H1 (cell line): ENCODE data around the gene NRXN3. TPM values are rescaled to one million over a fixed set of nuclear protein-coding genes. Genes with fewer than 3 reads are reported as not detected.

Source experiments
- CTCF ChIA-PET: fragments of 300-600 bp; sonication (Branson Sonifier 250); formaldehyde crosslinking; loops from one replicate; lab custom pipeline; 2021; ENCODE audit not compliant: partially characterized antibody; lab: Charles Lee
- POLR2A ChIA-PET: fragments of 300-600 bp; sonication (Branson Sonifier 250); formaldehyde crosslinking; loops from one replicate; lab custom pipeline; 2021; ENCODE audit warnings: inconsistent platforms; ENCODE audit not compliant: partially characterized antibody; lab: Charles Lee
- DNase-seq, 2 experiments: peaks; one replicate each; pipeline versions ENCODE4 v3.0.0 to v3.0.0-alpha.2; 2010 to 2022; ENCODE audit warnings: low spot score in 2 of 2, low read depth in 1 of 2, mixed read lengths in 1 of 2
- FAIRE-seq: peaks from 2 replicates; lab custom pipeline; 2011; peaks lifted over from hg19 to GRCh38; lab: Jason Lieb, UNC
- H2AFZ ChIP-seq: 2 replicates; pipeline ENCODE4 v1.8.1; 2012; ENCODE audit warnings: low read length, inconsistent platforms
- H2AK5ac ChIP-seq: 2 replicates; pipeline ENCODE4 v1.6.1; 2013; ENCODE audit warnings: low read depth, low read length
- H2BK120ac ChIP-seq: replicated peaks from 2 replicates; pipeline ENCODE3; 2013; ENCODE audit warnings: low read depth, low read length, inconsistent platforms
- H2BK12ac ChIP-seq: 2 replicates; pipeline ENCODE4 v1.6.1; 2013; ENCODE audit warnings: low read depth, low read length
- H2BK15ac ChIP-seq: 2 replicates; pipeline ENCODE4 v1.6.1; 2013; ENCODE audit warnings: low read length
- H2BK20ac ChIP-seq: 2 replicates; pipeline ENCODE4 v1.6.1; 2013; ENCODE audit warnings: low read length
- H2BK5ac ChIP-seq: 2 replicates; pipeline ENCODE4 v1.6.1; 2013; ENCODE audit warnings: low read depth, low read length
- H3K14ac ChIP-seq: 2 replicates; pipeline ENCODE4 v1.6.1; 2013; ENCODE audit warnings: inconsistent platforms; ENCODE audit not compliant: insufficient read length
- H3K18ac ChIP-seq: 2 replicates; pipeline ENCODE4 v1.6.1; 2013; ENCODE audit warnings: low read length; ENCODE audit errors: extremely low read depth
- H3K23ac ChIP-seq: 2 replicates; pipeline ENCODE4 v1.6.1; 2013; ENCODE audit warnings: inconsistent platforms; ENCODE audit not compliant: insufficient read length
- H3K23me2 ChIP-seq: 2 replicates; pipeline ENCODE4 v1.6.1; 2013; ENCODE audit warnings: low read depth, low read length
- H3K27ac ChIP-seq: 2 replicates; pipeline ENCODE4 v1.6.1; 2011; ENCODE audit warnings: low read depth, low read length, inconsistent platforms
- H3K27me3 ChIP-seq, 4 experiments: replicated peaks in 1 of 4; 1 replicate in 1 of 4; 2 replicates in 3 of 4; pipeline versions ENCODE4 v1.6.1 to v1.8.1; 2011 to 2013; ENCODE audit warnings: low read length in 3 of 4, mild to moderate bottlenecking in 3 of 4, inconsistent platforms in 2 of 4, mixed read lengths in 2 of 4, moderate library complexity in 1 of 4; ENCODE audit not compliant: control insufficient read depth in 3 of 4, insufficient read depth in 3 of 4; ENCODE audit errors: extremely low read depth in 1 of 4
- H3K36me3 ChIP-seq, 4 experiments: 2 replicates each; pipeline versions ENCODE4 v1.6.1 to v1.8.1; 2011 to 2013; ENCODE audit warnings: mild to moderate bottlenecking in 4 of 4, low read length in 3 of 4, moderate library complexity in 2 of 4, control low read depth in 1 of 4, inconsistent platforms in 1 of 4; ENCODE audit not compliant: insufficient read depth in 4 of 4, control insufficient read depth in 2 of 4
- H3K4ac ChIP-seq: replicated peaks from 2 replicates; pipeline ENCODE3; 2013; ENCODE audit warnings: low read length, low read depth, mixed read lengths, inconsistent platforms; ENCODE audit not compliant: insufficient read length
- H3K4me1 ChIP-seq, 4 experiments: replicated peaks in 1 of 4; 1 replicate in 1 of 4; 2 replicates in 3 of 4; pipeline versions ENCODE4 v1.6.1 to v1.8.1; 2011 to 2013; ENCODE audit warnings: low read length in 3 of 4, inconsistent platforms in 2 of 4, mixed read lengths in 1 of 4; ENCODE audit not compliant: insufficient read depth in 4 of 4, control insufficient read depth in 3 of 4
- H3K4me2 ChIP-seq, 2 experiments: 2 replicates each; pipeline versions ENCODE4 v1.6.1 to v1.8.1; 2011 to 2013; ENCODE audit warnings: low read depth in 2 of 2, low read length in 2 of 2, control low read depth in 1 of 2, inconsistent platforms in 1 of 2, mild to moderate bottlenecking in 1 of 2; ENCODE audit not compliant: insufficient read depth in 1 of 2
- H3K4me3 ChIP-seq, 4 experiments: fragments of 200-600, 300-600 bp in 1 of 4; sonication (generic), shearing (Covaris generic), sonication (Bioruptor Twin) in 1 of 4; 2 replicates each; pipeline versions ENCODE4 v1.5.1 to v1.8.1; 2011 to 2016; ENCODE audit warnings: low read length in 4 of 4, low read depth in 3 of 4, control low read depth in 2 of 4, inconsistent platforms in 2 of 4, mild to moderate bottlenecking in 2 of 4, mixed read lengths in 1 of 4, moderate library complexity in 1 of 4; ENCODE audit not compliant: insufficient read depth in 2 of 4; ENCODE audit errors: extremely low read depth in 1 of 4
- H3K56ac ChIP-seq: replicated peaks from 2 replicates; pipeline ENCODE3; 2013; ENCODE audit warnings: low read depth, mild to moderate bottlenecking, mixed read lengths, low read length, inconsistent platforms; ENCODE audit not compliant: insufficient read length
- H3K79me1 ChIP-seq: 2 replicates; pipeline ENCODE4 v1.6.1; 2013; ENCODE audit warnings: low read depth, low read length, control low read depth
- H3K79me2 ChIP-seq, 2 experiments: 2 replicates each; pipeline versions ENCODE4 v1.6.1 to v1.8.1; 2012 to 2013; ENCODE audit warnings: low read length in 2 of 2, mild to moderate bottlenecking in 2 of 2, inconsistent platforms in 1 of 2; ENCODE audit not compliant: insufficient read depth in 2 of 2, control insufficient read depth in 1 of 2
- H3K9ac ChIP-seq, 4 experiments: replicated peaks in 1 of 4; 1 replicate in 1 of 4; 2 replicates in 3 of 4; pipeline versions ENCODE4 v1.6.1 to v1.8.1; 2011 to 2013; ENCODE audit warnings: low read depth in 3 of 4, low read length in 3 of 4, control low read depth in 2 of 4, mild to moderate bottlenecking in 2 of 4, moderate library complexity in 2 of 4, inconsistent platforms in 1 of 4; ENCODE audit errors: extremely low read depth in 1 of 4
- H3K9me3 ChIP-seq, 2 experiments: 2 replicates each; pipeline versions ENCODE4 v1.6.1 to v1.8.1; 2012 to 2013; ENCODE audit warnings: mild to moderate bottlenecking in 2 of 2, moderate library complexity in 2 of 2, control low read depth in 1 of 2, inconsistent platforms in 1 of 2, low read depth in 1 of 2, low read length in 1 of 2, mixed read lengths in 1 of 2; ENCODE audit not compliant: insufficient read depth in 2 of 2
- H4K20me1 ChIP-seq, 2 experiments: replicated peaks in 1 of 2; 2 replicates each; pipeline versions ENCODE3 to v1.8.1; 2011 to 2013; ENCODE audit warnings: inconsistent platforms in 2 of 2, low read length in 2 of 2, mild to moderate bottlenecking in 1 of 2; ENCODE audit not compliant: insufficient read depth in 2 of 2, control insufficient read depth in 1 of 2
- H4K5ac ChIP-seq: 2 replicates; pipeline ENCODE4 v1.6.1; 2013; ENCODE audit warnings: low read length, low read depth, mixed read lengths, inconsistent platforms; ENCODE audit not compliant: insufficient read length
- H4K8ac ChIP-seq: 2 replicates; pipeline ENCODE4 v1.8.0; 2013; ENCODE audit warnings: mild to moderate bottlenecking, moderate library complexity, low read length, inconsistent platforms; ENCODE audit not compliant: insufficient read depth; ENCODE audit errors: extremely low read depth
- H4K91ac ChIP-seq: replicated peaks from 2 replicates; pipeline ENCODE3; 2013; ENCODE audit warnings: low read length, mixed read lengths, inconsistent platforms; ENCODE audit not compliant: insufficient read length
- CBX5 ChIP-seq: fragments of 300-800, 300-1000 bp; sonication (generic); IDR thresholded peaks from 2 replicates; pipeline ENCODE4 v1.7.1; 2016; ENCODE audit warnings: antibody characterized with exemption, low read length, low read depth
- EP300 ChIP-seq, 2 experiments: IDR thresholded peaks; 1 replicate in 1 of 2; 2 replicates in 1 of 2; pipeline ENCODE4 v1.6.1; 2011 to 2012; ENCODE audit warnings: low read depth in 2 of 2, low read length in 2 of 2, mild to moderate bottlenecking in 2 of 2, borderline replicate concordance in 1 of 2, inconsistent platforms in 1 of 2, moderate library complexity in 1 of 2
- HDAC2 ChIP-seq, 2 experiments: fragments of 300-600 bp in 1 of 2; sonication (generic) in 1 of 2; IDR thresholded peaks; 2 replicates each; pipeline ENCODE4 v1.6.1; 2011 to 2012; ENCODE audit warnings: low read depth in 2 of 2, low read length in 2 of 2, mild to moderate bottlenecking in 2 of 2, moderate library complexity in 2 of 2, borderline replicate concordance in 1 of 2, inconsistent platforms in 1 of 2
- KDM1A ChIP-seq: fragments of 200-600, 300-600 bp; sonication (generic); IDR thresholded peaks from 2 replicates; pipeline ENCODE4 v1.7.1; 2016; ENCODE audit warnings: mild to moderate bottlenecking, low read length, borderline replicate concordance
- PHF8 ChIP-seq: fragments of 200-600 bp; sonication (generic); conservative IDR thresholded peaks from 2 replicates; pipeline ENCODE4 v1.7.1; 2012; ENCODE audit warnings: low read depth, mild to moderate bottlenecking, inconsistent platforms, low read length, moderate library complexity
- SIN3A ChIP-seq, 2 experiments: IDR thresholded peaks in 1 of 2; conservative IDR thresholded peaks in 1 of 2; 2 replicates each; pipeline ENCODE4 v1.6.1; 2011 to 2012; ENCODE audit warnings: low read length in 2 of 2, improper control_type of control experiment in 1 of 2, low read depth in 1 of 2, mild to moderate bottlenecking in 1 of 2
- TAF7 ChIP-seq: optimal IDR thresholded peaks from 2 replicates; pipeline ENCODE3; 2011; ENCODE audit warnings: low read depth, mild to moderate bottlenecking, inconsistent platforms, low read length, moderate library complexity, borderline replicate concordance
- ZNF274 ChIP-seq: IDR thresholded peaks from 2 replicates; pipeline ENCODE4 v1.7.0; 2012; ENCODE audit warnings: low read length, borderline replicate concordance; ENCODE audit errors: extremely low read depth
- WGBS, 2 experiments: shearing (Covaris generic) in 1 of 2; methylation state at CpG; one replicate each; pipeline versions ENCODE4 v1.1.6 to v1.1.7; 2013 to 2015; ENCODE audit warnings: low lambda C conversion rate in 2 of 2, mixed read lengths in 2 of 2, inconsistent platforms in 1 of 2, low coverage in 1 of 2, missing lambda C conversion rate in 1 of 2; ENCODE audit not compliant: insufficient replicate concordance in 2 of 2, insufficient coverage in 1 of 2, insufficient read length in 1 of 2; ENCODE audit errors: extremely low coverage in 1 of 2, missing lambda C conversion rate in 1 of 2; 5-methylcytosine and 5-hydroxymethylcytosine counted together
- polyA plus RNA-seq, 7 experiments: library from polyadenylated mRNA; depleted of rRNA in 3 of 7; stranded (reverse) in 5 of 7; unstranded in 2 of 7; fragments of >200 nt in 5 of 7; fragments of 200-250 nt in 2 of 7; gene quantifications; 1 replicate in 5 of 7; 2 replicates in 1 of 7; 4 replicates in 1 of 7; pipeline versions ENCODE4 v1.2.1 to v1.2.3, GENCODE V29; 2011 to 2013; ENCODE audit warnings: missing spikeins in 2 of 7, mixed read lengths in 2 of 7
- total RNA-seq: library from RNA; stranded (reverse); fragmentation: NEBNext Ultra II Directional; extraction: Animal tissue kit (Norgen Biotek cat#: 25700); gene quantifications from 2 replicates; pipeline ENCODE4 v1.2.1, GENCODE V29; 2021

The NRXN3 gene
- total and polyA plus RNA-seq, 2 of the 8 experiments (the other 6 are each of a cell fraction or from before 2014, with no cell fraction given) = 2.6 to 4.1 TPM

- H4K91ac ChIP-seq = no peak overlapping the region
- TF ChIP-seq KDM1A (no peak), HDAC2 (IDR thresholded peaks at IDR 0.05; ENCODE audit: borderline replicate concordance in 1 of 2, low read depth in 2 of 2, low read length in 2 of 2) (no peak), EP300 (IDR thresholded peaks at IDR 0.05; ENCODE audit: borderline replicate concordance in 1 of 2, low read depth in 2 of 2, low read length in 2 of 2) (no peak), SIN3A (conservative IDR thresholded peaks at IDR 0.05 in 1 of 2, IDR thresholded peaks at IDR 0.05 in 1 of 2; ENCODE audit: low read depth in 1 of 2, low read length in 2 of 2) (no peak), CBX5 (no peak), ZNF274 (no peak), PHF8 (no peak), TAF7 (no peak)
- H3K56ac ChIP-seq = no peak overlapping the region
- H3K4me1 ChIP-seq = no peaks in the 10 kb centered on the region
- no peak overlapping the region for H3K23ac ChIP-seq
- H3K27ac ChIP-seq = no peak overlapping the region
- no peaks in the 10 kb centered on the region for H4K20me1 ChIP-seq
- no peak overlapping the region for H3K14ac ChIP-seq
- CTCF ChIA-PET = no interaction called here
- H2BK20ac ChIP-seq = no peak overlapping the region
- H2AK5ac ChIP-seq = no peak overlapping the region
- H2AFZ ChIP-seq = no peak overlapping the region
- H3K79me1 ChIP-seq = no peaks in the 10 kb centered on the region
- H2BK5ac ChIP-seq = no peak overlapping the region
- DNase-seq (no peak), FAIRE-seq (no peak)
- no peak overlapping the region for H2BK15ac ChIP-seq
- no peak overlapping the region for H3K9ac ChIP-seq
- no peaks in the 10 kb centered on the region for H3K36me3 ChIP-seq
- H3K27me3 ChIP-seq = no peaks in the 10 kb centered on the region
- H3K4me3 ChIP-seq = no peak overlapping the region
- H3K23me2 ChIP-seq = no peaks in the 10 kb centered on the region
- H3K4ac ChIP-seq = no peak overlapping the region
- H3K79me2 ChIP-seq = no peaks in the 10 kb centered on the region
- no peaks in the 10 kb centered on the region for H3K9me3 ChIP-seq
- H2BK12ac ChIP-seq = no peak overlapping the region
- POLR2A ChIA-PET = no interaction called here
- no peak overlapping the region for H2BK120ac ChIP-seq
- H3K18ac ChIP-seq = no peak overlapping the region
- H4K5ac ChIP-seq = no peak overlapping the region
- no peak overlapping the region for H4K8ac ChIP-seq
- whole genome bisulfite sequencing, 2 experiments = 82% methylated on average over 2 of the region's 2 CpGs; no CpG with 5 or more reads in 1 of the 2 experiments
- H3K4me2 ChIP-seq = no peak overlapping the region
Observed at GRCh38 chr14:79730196-79730595, 1560.0 kb downstream of the NRXN3 start.
